ENCODE results near the gene LRBA.

- TF ChIP-seq FOXJ3 (CRISPR knock-in tag; IDR thresholded peaks at IDR 0.05) (no peak), MXI1 (IDR thresholded peaks at IDR 0.05; ENCODE audit: low read depth, low read length) (no peak), CTCF (IDR thresholded peaks at IDR 0.05) (no peak), RAD21 (IDR thresholded peaks at IDR 0.05; ENCODE audit: low read length) (no peak), SIN3A (IDR thresholded peaks at IDR 0.05; ENCODE audit: borderline replicate concordance, low read depth, low read length) (no peak), ZBTB33 (IDR thresholded peaks at IDR 0.05; ENCODE audit: borderline replicate concordance, low read depth) (no peak), POLR2AphosphoS5 (IDR thresholded peaks at IDR 0.05; ENCODE audit: low read depth, low read length) (no peak), JUND (IDR thresholded peaks at IDR 0.05) (no peak), MAX (IDR thresholded peaks at IDR 0.05; ENCODE audit: low read depth) (no peak), EZH2phosphoT487 (IDR thresholded peaks at IDR 0.05; ENCODE audit: borderline replicate concordance, low read depth) (no peak)
Measured at GRCh38 chr4:150682126-150682525, 333.0 kb downstream of the LRBA start.

Measured in SK-N-SH (cell line).